GM18508 (cell line): ENCODE data around the gene DGKH.
"Not testable (repeated sequence)": the region's sequence is repeated elsewhere in the genome, so short reads cannot be mapped to it uniquely, and the experiment has no call there.

Experiments used
- ATAC-seq: cut with Tn5 transposase; IDR thresholded peaks from one replicate; pipeline ENCODE4 v1.9.1; 2021; ENCODE audit warnings: moderate number of reproducible peaks; ENCODE audit not compliant: insufficient read depth, unreplicated experiment

DGKH gene

DNA sequence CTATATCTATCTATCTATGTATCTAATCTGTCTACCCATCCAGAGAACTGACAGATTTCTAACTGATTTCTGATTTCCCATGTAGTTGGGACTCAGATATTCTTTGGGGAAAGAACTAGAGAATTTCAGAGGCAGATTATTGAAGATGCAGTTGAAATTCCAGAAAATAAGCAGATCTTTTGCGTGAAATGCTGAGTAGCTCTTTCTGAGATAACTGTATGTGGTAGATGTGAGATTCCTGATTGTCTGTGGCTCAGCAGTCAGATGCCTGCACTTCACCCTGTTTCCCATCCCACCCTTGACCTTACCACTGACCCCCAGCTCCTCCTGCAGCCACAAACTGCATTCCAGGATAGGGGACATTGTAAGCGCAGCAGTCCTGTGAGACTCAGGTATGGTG lies 61.5 kb downstream of the DGKH start:
- ATAC-seq = no peak

DNA sequence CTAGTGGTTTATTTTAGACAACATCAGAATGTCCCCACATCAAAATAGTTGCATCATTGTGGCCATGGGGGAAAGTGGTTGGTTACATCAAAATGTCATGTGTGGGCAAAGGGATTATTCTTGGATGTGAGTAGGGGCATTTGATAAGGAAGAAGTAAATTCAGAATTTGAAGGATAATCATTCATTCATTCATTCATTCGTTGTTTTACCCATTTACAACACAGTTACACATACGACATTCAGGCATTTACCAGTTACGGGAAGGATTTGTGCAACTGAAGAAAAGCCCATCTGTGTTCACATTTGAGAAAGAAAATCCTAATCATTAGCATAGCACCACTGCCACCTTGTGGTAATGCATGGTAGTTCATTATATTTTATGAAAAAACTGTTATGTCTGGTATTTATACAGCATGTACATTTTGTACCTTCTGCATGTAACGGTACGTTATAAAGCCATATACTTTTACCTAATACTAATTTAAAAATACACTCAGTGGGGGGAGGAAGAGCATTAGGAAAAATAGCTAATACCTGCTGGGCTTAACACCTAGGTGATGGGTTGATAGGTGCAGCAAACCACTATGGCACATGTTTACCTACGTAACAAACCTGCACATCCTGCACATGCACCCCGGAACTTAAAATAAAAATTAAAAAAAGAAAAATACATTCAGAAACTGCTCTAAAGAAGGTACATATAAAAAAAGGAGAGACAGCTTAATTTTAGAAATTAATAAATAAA lies 62.1 kb downstream of the DGKH start:
- no peak for ATAC-seq

DNA sequence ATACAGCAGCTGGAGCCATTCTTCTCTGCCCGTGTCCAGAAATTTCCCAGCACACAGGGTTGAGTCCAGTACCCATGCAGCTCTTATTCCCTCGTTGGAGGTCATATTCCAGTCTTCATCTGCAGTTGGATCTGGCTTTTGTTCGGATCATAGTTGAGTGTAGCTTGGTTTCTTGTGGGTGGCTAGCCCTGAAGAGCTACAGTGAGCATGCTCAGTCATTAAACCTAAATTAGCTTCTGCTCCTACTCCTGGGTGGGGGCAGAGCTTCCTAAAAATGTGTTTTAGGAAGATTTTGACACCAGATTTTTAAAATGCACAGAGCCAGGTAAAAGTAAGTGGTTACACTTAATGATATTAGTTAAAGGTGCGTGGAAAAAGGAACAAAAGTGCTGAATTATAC lies 64.4 kb downstream of the DGKH start:
- no peak for ATAC-seq

GRCh38 chr13:42113478-42113877 lies 65.0 kb downstream of the DGKH start:
- ATAC-seq = no peak

- ATAC-seq = no peak
Observed at GRCh38 chr13:42114278-42114677, 65.8 kb downstream of the DGKH start.

- ATAC-seq = no peak
Observed at GRCh38 chr13:42114912-42115311, 66.5 kb downstream of the DGKH start.

GRCh38 chr13:42116225-42116624 lies 67.8 kb downstream of the DGKH start:
- ATAC-seq = no peak

DNA sequence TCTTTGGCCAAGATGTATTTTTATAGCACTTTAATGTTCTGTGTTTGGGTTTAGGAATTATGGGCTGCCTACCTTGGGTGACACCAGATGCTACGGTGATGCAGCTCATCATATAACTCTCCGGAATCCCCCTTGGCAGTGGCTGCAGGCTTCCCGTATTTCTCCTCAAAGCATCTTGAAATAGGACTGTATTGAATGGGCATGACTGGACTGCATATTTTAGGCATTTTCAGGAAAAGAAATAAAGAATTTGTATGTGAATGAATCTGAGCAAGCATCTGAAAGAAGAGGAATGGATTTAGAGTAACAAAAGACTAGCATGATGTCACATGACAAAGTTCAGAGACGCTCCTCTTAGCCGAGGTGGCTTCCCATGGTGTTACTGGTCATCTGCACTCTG lies 70.6 kb downstream of the DGKH start:
- ATAC-seq = no peak

DNA sequence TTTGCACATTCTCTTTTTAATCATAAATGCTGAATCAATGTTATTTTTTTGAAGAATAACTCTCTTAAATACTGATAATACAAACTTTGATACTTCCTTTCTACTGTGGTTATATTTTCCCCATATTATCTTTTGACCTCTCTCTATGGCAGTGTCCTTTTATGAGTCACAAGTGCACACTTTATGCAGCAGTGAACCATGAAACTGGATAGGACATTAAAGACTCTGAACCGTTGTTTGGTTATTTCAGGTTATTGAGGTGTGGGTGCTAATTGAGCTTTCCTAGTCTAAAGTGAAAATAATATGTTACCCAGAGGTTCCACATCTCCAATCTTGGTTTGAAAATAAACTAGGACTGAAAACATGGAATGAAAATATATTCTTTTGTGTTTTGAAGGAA lies 71.4 kb downstream of the DGKH start:
- ATAC-seq = no peak

DNA sequence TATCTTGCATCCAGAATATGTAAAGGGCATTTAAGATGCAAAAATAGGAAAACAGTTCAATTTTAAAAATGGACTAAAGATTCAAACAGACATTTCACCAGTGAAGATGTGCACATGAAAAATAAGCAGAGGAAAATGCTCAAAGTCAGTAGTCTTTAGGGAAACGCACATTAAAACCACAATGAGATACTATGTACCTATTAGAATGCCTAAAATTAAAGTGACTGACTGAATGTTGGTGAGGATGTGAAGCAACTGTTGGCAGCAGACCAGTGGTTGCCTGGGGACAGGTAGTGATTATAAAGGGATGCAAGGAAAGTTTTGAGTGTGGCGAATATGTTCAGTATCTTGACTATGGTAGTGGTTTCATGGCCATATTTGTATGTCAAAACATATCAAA lies 75.2 kb downstream of the DGKH start:
- no peak for ATAC-seq

GRCh38 chr13:42125046-42125445 lies 76.6 kb downstream of the DGKH start:
- ATAC-seq = no peak

DNA sequence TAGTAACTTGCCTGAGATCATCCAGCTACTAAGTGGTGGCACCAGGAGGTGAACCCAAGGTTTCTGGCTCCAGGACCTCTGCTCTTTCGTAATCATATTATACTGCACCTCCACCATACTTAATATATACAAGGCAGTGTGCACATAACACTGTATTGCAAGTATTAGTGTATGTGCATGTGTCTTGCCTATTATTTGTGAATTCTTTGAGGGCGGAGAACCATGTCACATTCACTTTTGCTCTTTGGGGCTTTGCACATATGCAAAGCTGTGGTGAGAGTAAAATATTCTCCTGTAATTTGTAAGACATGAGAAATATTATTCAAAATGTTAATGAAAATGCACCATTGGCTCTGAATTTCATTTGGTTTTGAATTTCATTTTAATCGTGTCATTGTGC lies 78.6 kb downstream of the DGKH start:
- no peak for ATAC-seq

GRCh38 chr13:42129033-42129432 lies 80.6 kb downstream of the DGKH start:
- ATAC-seq = no peak

GRCh38 chr13:42136518-42136917 lies 88.1 kb downstream of the DGKH start:
- ATAC-seq = no peak

- no peak for ATAC-seq
Observed at GRCh38 chr13:42137856-42138537, 89.5 kb downstream of the DGKH start.

DNA sequence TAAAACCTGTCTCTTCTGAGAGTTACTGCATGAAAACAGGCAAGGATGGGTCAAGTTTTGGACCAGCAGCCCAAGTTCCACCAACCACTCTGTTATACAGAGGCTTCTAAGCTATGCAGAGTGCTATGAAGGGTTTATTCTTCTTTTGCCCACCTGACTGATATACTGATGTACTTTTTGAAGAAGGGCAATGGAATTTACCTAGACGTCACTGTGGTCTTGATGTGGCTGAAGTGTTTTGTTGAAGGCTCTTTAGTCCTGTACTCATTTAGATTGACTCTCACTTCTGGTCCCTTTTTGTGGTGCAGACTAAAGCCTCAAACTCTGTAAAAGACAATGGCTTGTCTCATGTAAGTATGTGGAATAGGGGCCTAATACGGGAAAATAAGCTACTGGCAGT lies 92.0 kb downstream of the DGKH start:
- no peak for ATAC-seq

GRCh38 chr13:42141052-42141451 lies 92.6 kb downstream of the DGKH start:
- ATAC-seq = not testable (repeated sequence)

- no peak for ATAC-seq
Observed at GRCh38 chr13:42146359-42146758, 97.9 kb downstream of the DGKH start.

GRCh38 chr13:42148538-42148937 lies 100.1 kb downstream of the DGKH start:
- ATAC-seq = no peak

- ATAC-seq = no peak
Observed at GRCh38 chr13:42149136-42149535, 100.7 kb downstream of the DGKH start.

DNA sequence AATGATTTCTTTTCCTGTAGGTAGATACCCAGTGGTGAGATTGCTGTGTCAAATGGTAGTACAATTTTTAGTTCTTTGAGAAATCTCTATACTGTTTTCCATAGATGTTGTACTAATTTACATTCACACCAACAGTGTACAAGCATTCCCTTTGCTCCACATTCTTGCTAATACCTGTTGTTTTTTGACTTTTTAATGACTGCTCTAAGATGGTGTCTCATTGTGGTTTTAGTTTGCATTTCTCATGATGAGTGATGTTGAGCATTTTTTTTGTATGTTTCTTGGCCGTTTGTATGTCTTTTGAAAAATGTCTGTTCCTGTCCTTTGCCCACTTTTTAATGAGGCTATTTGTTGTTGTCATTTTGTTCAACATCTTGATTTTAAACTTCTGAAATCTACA lies 103.3 kb downstream of the DGKH start:
- no peak for ATAC-seq

DNA sequence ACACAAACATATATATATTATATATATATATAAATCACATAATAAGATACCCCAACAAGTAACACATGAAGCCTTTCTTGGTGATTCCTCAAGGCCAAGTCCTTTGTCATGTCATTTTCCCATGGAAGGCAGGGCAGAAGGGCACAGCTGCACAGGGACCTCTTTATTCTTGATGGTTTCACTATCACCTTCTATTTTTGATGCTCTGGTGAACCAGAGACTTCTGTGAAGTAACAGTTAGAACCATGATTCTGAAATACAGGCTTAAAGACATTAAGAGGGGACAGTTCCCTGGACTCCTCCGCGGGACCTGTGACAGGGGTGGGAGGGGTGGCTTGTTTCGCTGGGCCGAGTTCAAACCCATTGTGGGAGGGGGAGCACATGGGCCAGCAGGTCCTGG lies 104.0 kb downstream of the DGKH start:
- no peak for ATAC-seq
